ENCODE measurements around the gene CHMP1B.
A peak's percentile ranks its signal among the peaks of the same experiment; 100 is the strongest.

The CHMP1B gene

GRCh38 chr18:11808001-11808855 is 43.0 kb upstream of the CHMP1B start:
- Histone ChIP-seq H3K27ac (ENCODE audit: poor library complexity, severe bottlenecking) (no peak overlapping the region), H3K4me1 (ENCODE audit: insufficient read depth, poor library complexity, severe bottlenecking) (peaks cover 3% of the 10 kb centered on the region), H3K4me3 (ENCODE audit: severe bottlenecking) (no peak overlapping the region), H3K27me3 (ENCODE audit: insufficient read depth, poor library complexity, severe bottlenecking) (no peaks in the 10 kb centered on the region), H3K9me3 (ENCODE audit: severe bottlenecking) (no peaks in the 10 kb centered on the region), H3K36me3 (ENCODE audit: low read depth) (no peaks in the 10 kb centered on the region)
- ATAC-seq (ENCODE audit: low read depth): peak; percentile 95
- DNase-seq (ENCODE audit: low spot score): no peak
- TF ChIP-seq CTCF (IDR thresholded peaks at IDR 0.05; ENCODE audit: poor library complexity, severe bottlenecking): no peak

DNA sequence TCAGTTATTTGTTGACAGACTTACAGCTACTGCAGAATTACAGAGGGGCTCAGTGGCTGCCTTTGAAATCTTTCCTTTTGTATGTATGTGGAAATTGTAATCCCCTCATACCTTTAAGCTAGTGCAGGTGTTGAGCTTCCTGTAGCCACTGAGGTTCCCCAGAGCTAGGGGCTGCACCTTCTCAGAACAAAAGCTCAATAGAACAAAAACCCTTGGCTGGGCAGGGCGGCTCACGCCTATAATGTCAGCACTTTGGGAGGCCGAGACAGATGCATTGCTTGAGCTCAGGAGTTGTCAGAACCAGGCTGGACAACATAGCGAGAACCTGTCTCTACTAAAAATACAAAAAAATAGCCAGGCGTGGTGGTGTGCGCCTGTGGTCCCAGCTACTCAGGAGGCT is 41.3 kb upstream of the CHMP1B start:
- Histone ChIP-seq H3K27ac (ENCODE audit: poor library complexity, severe bottlenecking) (no peak overlapping the region), H3K36me3 (ENCODE audit: low read depth) (no peaks in the 10 kb centered on the region), H3K4me3 (ENCODE audit: severe bottlenecking) (no peak overlapping the region), H3K27me3 (ENCODE audit: insufficient read depth, poor library complexity, severe bottlenecking) (no peaks in the 10 kb centered on the region), H3K9me3 (ENCODE audit: severe bottlenecking) (no peaks in the 10 kb centered on the region), H3K4me1 (ENCODE audit: insufficient read depth, poor library complexity, severe bottlenecking) (peaks cover 3% of the 10 kb centered on the region)
- DNase-seq (ENCODE audit: low spot score) (no peak), ATAC-seq (ENCODE audit: low read depth) (no peak)
- TF ChIP-seq CTCF (IDR thresholded peaks at IDR 0.05; ENCODE audit: poor library complexity, severe bottlenecking): no peak

DNA sequence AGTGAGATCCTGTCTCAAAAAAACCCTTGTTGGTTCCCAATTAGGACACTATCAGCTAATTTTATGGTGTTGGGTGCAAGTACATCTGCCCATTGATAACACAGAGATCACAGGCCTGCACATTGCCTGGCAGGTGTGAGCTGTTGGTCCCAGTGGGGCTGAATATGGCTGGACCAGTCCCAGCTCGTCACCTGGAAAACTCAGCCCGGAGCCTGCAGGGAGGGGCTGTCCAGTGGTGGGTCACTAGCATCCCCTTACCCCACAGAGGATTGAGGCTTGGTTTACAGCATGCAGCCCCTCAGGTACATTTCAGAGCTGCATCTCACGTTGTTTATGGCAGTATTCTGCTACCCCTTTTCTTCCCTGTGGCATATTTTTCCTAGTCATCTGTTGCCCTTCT is 40.8 kb upstream of the CHMP1B start:
- Histone ChIP-seq H3K4me1 (ENCODE audit: insufficient read depth, poor library complexity, severe bottlenecking) (peaks cover 3% of the 10 kb centered on the region), H3K4me3 (ENCODE audit: severe bottlenecking) (no peak overlapping the region), H3K27me3 (ENCODE audit: insufficient read depth, poor library complexity, severe bottlenecking) (no peaks in the 10 kb centered on the region), H3K36me3 (ENCODE audit: low read depth) (no peaks in the 10 kb centered on the region), H3K9me3 (ENCODE audit: severe bottlenecking) (no peaks in the 10 kb centered on the region), H3K27ac (ENCODE audit: poor library complexity, severe bottlenecking) (no peak overlapping the region)
- no peak for TF ChIP-seq CTCF (IDR thresholded peaks at IDR 0.05; ENCODE audit: poor library complexity, severe bottlenecking)
- no peak for ATAC-seq (ENCODE audit: low read depth)
- no peak for DNase-seq (ENCODE audit: low spot score)

DNA sequence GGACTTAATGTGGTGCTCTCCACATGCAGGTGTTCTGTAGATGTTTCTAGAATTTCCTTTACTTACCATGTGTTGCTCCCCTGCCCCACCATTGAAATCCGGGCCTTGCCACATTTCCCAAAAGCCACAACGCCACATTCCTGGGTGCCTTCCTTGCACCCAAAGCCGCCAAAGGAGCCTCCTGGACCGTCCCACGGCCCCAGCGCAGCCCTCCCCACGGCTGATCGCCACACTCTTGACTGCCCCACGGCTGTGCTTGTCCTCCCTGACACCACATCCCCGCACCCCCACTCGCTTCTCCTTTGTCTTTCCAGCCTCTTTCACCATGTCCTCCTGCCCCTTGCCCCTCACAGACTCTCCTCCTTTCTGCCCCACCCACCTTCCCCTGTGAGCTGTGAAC is 40.2 kb upstream of the CHMP1B start:
- TF ChIP-seq CTCF (IDR thresholded peaks at IDR 0.05; ENCODE audit: poor library complexity, severe bottlenecking): no peak

GRCh38 chr18:11817229-11817628 is 34.0 kb upstream of the CHMP1B start:
- no peaks in the 10 kb centered on the region for H3K9me3 ChIP-seq (ENCODE audit: severe bottlenecking)

More for the DNA sequence above, 40.2 kb upstream of the CHMP1B start:
- DNase-seq (ENCODE audit: low spot score): no peak
- peaks cover 3% of the 10 kb centered on the region for H3K4me1 ChIP-seq (ENCODE audit: insufficient read depth, poor library complexity, severe bottlenecking)
- H3K27me3 ChIP-seq (ENCODE audit: insufficient read depth, poor library complexity, severe bottlenecking): no peaks in the 10 kb centered on the region
- no peaks in the 10 kb centered on the region for H3K9me3 ChIP-seq (ENCODE audit: severe bottlenecking)
- no peak overlapping the region for H3K4me3 ChIP-seq (ENCODE audit: severe bottlenecking)
- no peak for ATAC-seq (ENCODE audit: low read depth)
- no peaks in the 10 kb centered on the region for H3K36me3 ChIP-seq (ENCODE audit: low read depth)
- no peak overlapping the region for H3K27ac ChIP-seq (ENCODE audit: poor library complexity, severe bottlenecking)

More at GRCh38 chr18:11817229-11817628, 34.0 kb upstream of the CHMP1B start:
- Histone ChIP-seq H3K27me3 (ENCODE audit: insufficient read depth, poor library complexity, severe bottlenecking) (no peaks in the 10 kb centered on the region), H3K4me3 (ENCODE audit: severe bottlenecking) (no peak overlapping the region), H3K4me1 (ENCODE audit: insufficient read depth, poor library complexity, severe bottlenecking) (no peaks in the 10 kb centered on the region), H3K27ac (ENCODE audit: poor library complexity, severe bottlenecking) (no peak overlapping the region), H3K36me3 (ENCODE audit: low read depth) (no peaks in the 10 kb centered on the region)
- no peak for DNase-seq (ENCODE audit: low spot score)
- no peak for ATAC-seq (ENCODE audit: low read depth)
- no peak for TF ChIP-seq CTCF (IDR thresholded peaks at IDR 0.05; ENCODE audit: poor library complexity, severe bottlenecking)
